Adipocyte (in vitro differentiated cells): ENCODE results near the gene RAB32.
A peak's percentile ranks its signal among the peaks of the same experiment; 100 is the strongest.

ENCODE experiments used
- DNase-seq: peaks from one replicate; pipeline ENCODE4 v3.0.0-alpha.2; 2015; ENCODE audit warnings: low read depth
- H3K27me3 ChIP-seq: replicated peaks from 2 replicates; pipeline ENCODE4 v1.7.0; 2013; ENCODE audit warnings: mild to moderate bottlenecking, low read length, moderate library complexity; ENCODE audit not compliant: control insufficient read depth, insufficient read depth
- H3K36me3 ChIP-seq: 2 replicates; pipeline ENCODE4 v1.7.0; 2013; ENCODE audit warnings: low read length, mild to moderate bottlenecking, moderate library complexity; ENCODE audit not compliant: control insufficient read depth, insufficient read depth, severe bottlenecking
- H3K4me1 ChIP-seq: 2 replicates; pipeline ENCODE4 v1.7.0; 2013; ENCODE audit warnings: mild to moderate bottlenecking, low read length, moderate library complexity; ENCODE audit not compliant: control insufficient read depth, insufficient read depth
- H3K4me3 ChIP-seq: 2 replicates; pipeline ENCODE4 v1.7.0; 2013; ENCODE audit warnings: mild to moderate bottlenecking, low read length, moderate library complexity
- H3K9ac ChIP-seq: 2 replicates; pipeline ENCODE4 v1.7.0; 2013; ENCODE audit warnings: mild to moderate bottlenecking, low read length, moderate library complexity
- H3K9me3 ChIP-seq: 2 replicates; pipeline ENCODE4 v1.7.0; 2013; ENCODE audit warnings: mild to moderate bottlenecking, low read length, moderate library complexity; ENCODE audit not compliant: control insufficient read depth

RAB32 gene

DNA sequence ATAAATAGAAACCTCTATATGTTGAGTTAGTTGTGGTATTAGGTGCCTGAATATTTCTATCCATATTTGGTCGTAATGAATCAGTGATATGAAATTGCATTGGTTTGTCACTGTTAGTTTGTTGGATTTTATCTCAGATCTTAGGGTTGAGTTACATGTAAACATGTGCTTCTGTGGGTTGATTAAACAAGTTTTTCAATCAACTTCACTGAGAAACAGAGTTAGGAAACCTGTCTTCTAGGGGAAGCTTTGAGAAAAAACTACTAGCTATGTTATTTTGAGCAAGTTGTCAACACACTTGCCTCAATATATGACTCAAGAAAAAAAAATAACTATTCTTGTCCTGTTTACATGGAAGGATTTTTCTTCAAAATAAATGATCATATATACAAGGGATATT lies 40.3 kb downstream of the RAB32 start:
- Histone ChIP-seq H3K9ac (no peak overlapping the region), H3K9me3 (no peaks in the 10 kb centered on the region), H3K4me1 (no peaks in the 10 kb centered on the region), H3K27me3 (no peaks in the 10 kb centered on the region), H3K36me3 (no peaks in the 10 kb centered on the region), H3K4me3 (no peak overlapping the region)
- no peak for DNase-seq

DNA sequence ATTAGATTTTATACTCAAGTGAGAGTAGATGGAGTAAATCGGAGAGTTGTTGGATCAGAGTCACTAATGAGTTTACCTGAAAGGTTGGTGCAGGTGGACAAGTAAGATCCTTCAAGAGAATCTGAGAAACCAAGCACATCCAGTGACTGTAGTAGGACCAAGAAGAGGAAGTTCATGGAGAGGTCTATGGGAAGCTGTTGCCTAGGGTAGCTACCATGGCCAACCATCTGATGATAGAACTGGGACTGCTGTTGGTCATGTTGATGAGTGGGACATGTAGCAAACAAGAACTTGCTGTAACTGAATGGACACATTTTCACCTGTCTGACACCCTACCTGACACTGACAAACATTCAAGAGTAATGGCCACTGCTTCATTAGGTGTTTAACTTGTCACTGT lies 43.8 kb downstream of the RAB32 start:
- Histone ChIP-seq H3K9ac (no peak overlapping the region), H3K36me3 (no peaks in the 10 kb centered on the region), H3K27me3 (no peaks in the 10 kb centered on the region), H3K4me1 (no peaks in the 10 kb centered on the region), H3K9me3 (no peaks in the 10 kb centered on the region), H3K4me3 (no peak overlapping the region)
- no peak for DNase-seq

DNA sequence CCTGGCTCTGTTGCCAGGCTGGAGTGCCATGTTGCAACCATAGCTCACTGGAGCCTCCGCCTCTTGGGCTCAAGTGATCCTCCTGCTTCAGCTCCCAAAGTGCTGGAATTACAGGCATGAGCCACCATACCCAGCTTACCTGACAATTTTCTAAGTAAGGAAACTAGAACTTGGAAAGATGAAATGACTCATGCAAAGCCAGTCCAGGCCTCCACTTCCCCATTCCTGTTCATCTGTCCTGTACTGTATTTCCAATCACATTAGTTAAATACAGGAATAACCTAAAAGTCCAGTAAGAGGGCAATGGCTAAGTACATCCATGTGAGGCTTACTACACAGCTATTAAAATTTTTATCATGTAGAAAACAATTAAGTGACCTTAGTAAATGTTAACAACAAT lies 46.9 kb downstream of the RAB32 start:
- DNase-seq = no peak
- Histone ChIP-seq H3K27me3 (no peaks in the 10 kb centered on the region), H3K36me3 (no peaks in the 10 kb centered on the region)

DNA sequence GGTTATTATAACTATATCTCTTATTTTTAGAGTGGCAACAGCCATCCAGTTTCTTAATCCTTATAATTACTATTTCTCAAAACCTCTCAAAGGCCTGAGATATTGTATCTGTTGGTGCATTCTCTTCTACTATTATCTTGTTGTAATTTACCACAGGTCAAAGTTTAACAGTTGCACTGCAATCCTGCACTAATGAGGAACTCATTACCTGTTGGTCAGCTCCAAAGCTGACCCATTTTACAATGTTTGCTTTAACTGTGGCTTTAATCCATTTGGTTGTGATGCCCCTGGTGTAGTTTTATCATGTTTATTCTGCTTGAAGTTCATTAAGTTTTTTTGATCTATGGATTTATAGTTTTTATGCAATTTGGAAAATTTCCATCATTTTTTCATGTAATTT lies 48.8 kb downstream of the RAB32 start:
- no peak overlapping the region for H3K4me3 ChIP-seq
- no peaks in the 10 kb centered on the region for H3K4me1 ChIP-seq
- H3K27me3 ChIP-seq = no peaks in the 10 kb centered on the region
- no peaks in the 10 kb centered on the region for H3K9me3 ChIP-seq
- no peaks in the 10 kb centered on the region for H3K36me3 ChIP-seq
- DNase-seq = no peak
- H3K9ac ChIP-seq = no peak overlapping the region

More for the DNA sequence above, 46.9 kb downstream of the RAB32 start:
- Histone ChIP-seq H3K4me3 (no peak overlapping the region), H3K4me1 (no peaks in the 10 kb centered on the region), H3K9me3 (no peaks in the 10 kb centered on the region), H3K9ac (no peak overlapping the region)

DNA sequence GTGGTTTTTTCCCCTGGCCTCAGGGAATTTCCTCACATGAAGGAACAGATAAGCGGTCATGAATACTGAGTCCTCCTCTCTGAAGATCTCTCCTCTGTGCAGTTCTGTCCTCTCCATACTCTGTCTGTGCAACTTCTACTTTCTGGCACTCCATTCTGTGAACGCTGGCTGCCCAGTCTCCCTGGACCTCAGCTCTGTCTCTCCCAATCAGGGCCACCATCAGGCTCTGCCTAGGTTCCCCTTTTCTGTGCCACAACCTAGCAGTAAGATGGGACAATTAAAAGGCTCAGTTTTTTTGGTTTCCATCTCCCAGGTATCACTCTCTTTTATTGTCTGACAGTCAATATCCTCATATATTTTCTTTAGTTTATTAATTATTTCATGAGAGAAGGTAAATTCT lies 50.4 kb downstream of the RAB32 start:
- Histone ChIP-seq H3K36me3 (no peaks in the 10 kb centered on the region), H3K9ac (no peak overlapping the region), H3K27me3 (no peaks in the 10 kb centered on the region), H3K4me3 (no peak overlapping the region), H3K9me3 (no peaks in the 10 kb centered on the region), H3K4me1 (no peaks in the 10 kb centered on the region)
- no peak for DNase-seq

DNA sequence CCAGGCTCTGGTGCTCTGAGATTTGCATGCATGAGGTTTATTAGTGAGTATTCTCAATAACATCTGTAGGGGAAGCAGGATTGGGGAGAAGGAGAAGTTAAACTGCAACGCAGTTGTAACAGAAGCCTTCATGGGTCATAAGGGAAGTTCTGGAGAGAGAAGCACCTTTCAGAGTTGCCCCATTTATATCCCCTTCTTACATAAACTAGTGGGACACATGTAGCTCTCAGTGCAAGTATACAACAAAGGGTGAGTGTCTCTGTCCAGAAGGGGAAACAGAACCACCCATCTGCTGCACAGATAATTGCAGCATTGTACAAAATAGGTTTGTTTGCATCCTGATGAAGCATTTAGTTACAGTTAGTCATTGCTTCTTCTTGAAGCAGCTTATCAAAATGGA lies 50.9 kb downstream of the RAB32 start:
- Histone ChIP-seq H3K4me3 (no peak overlapping the region), H3K36me3 (no peaks in the 10 kb centered on the region), H3K4me1 (no peaks in the 10 kb centered on the region), H3K9me3 (no peaks in the 10 kb centered on the region), H3K9ac (no peak overlapping the region), H3K27me3 (no peaks in the 10 kb centered on the region)
- DNase-seq = no peak

DNA sequence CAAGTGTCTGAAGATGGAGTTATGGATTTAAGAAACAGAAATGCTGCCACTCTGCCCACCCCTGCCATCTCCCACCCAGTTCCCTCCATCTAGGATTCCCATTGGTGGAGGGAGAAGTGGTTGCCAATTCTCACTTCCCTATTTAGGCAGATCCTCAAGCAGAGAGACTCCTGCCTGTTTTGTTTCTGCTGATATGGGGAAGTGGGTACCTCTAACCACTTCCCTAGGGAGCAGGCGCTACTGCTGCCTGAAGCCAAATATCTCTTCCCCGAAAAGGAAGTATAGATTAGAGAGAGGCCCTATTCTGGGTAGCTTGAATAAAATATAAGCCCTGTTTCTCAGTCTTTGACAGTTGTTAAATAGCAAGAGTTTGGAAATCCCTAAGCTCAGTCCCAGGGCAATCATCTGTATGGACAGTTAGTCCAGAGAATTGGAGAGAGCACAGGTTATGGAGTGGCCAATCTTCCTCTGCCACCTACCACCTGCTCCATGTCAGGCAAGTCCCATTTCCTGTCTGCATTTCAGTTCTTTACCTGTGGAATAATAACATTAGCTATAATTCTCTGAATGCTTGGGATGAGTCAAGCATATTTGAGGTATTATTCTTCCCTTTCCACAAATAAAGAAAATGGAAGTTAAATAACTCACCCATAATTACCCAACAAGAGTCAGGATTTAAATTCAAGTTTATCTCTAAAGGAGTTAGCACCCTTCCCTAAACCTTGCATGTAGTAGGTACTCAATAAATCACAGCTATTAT lies 52.5 kb downstream of the RAB32 start:
- no peaks in the 10 kb centered on the region for H3K4me1 ChIP-seq
- no peaks in the 10 kb centered on the region for H3K36me3 ChIP-seq
- no peak overlapping the region for H3K4me3 ChIP-seq
- H3K9ac ChIP-seq = no peak overlapping the region
- no peaks in the 10 kb centered on the region for H3K27me3 ChIP-seq
- H3K9me3 ChIP-seq = no peaks in the 10 kb centered on the region
- DNase-seq = no peak

DNA sequence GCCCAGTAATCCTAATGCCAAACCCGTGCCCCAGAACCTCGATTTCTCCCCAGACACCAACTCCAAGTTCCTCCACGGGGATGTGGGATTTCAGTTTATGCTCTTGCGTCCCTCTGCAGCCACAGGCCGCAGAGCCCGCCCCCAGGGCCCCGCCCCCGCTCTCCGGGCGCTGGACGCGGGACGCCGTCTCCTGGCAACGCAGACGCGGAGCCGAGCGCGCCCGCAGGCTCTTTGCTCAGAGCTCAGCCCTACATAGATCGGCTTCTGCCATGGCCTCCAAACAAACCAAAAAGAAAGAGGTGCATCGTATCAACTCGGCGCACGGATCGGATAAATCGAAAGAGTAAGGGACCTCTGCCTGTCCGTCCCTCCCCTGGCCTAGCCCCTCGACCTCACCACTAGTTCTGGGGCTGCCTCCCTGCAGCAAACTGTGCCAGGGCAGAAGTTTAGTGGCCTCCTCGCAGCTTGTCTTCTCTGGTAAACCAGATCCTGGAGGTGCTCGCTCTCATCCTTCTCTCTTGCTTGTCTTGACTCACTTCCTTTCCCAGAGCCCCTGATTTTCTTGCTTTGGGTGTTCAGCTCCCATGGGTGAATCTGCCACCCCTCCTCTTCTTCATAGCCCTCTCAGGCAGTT lies 55.3 kb downstream of the RAB32 start, which contains the start of gene ADGB:
Gene ADGB (plus strand): TSS at position 201 of the 634 bp plus-strand sequence. CDS start 69 bp downstream, at position 270.
- Histone ChIP-seq H3K27me3 (no peaks in the 10 kb centered on the region), H3K9me3 (no peaks in the 10 kb centered on the region), H3K36me3 (no peaks in the 10 kb centered on the region), H3K9ac (peak within 1 kb of the TSS; percentile 75), H3K4me1 (no peaks in the 10 kb centered on the region), H3K4me3 (peak within 1 kb of the TSS; percentile 84)
- peak; percentile 77 for DNase-seq

DNA sequence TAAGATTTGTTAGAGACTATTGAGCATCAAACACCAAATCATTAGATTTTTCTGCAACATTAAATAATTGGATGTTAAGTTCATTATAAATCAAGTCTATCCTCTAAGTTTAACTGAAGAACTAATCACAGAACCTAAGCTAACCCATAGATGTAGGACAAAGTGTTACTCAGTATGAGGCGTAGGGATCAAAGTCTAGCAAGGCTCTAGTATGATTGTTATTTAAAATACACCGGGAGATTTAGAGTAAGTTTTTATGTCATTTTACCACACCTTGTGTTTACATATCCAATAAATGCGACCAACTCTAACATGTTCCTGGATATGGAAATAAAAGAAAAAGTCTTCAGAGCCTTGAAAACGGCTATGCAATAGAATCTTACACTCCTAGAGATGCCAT lies 57.7 kb downstream of the RAB32 start:
- Histone ChIP-seq H3K4me1 (no peaks in the 10 kb centered on the region), H3K4me3 (no peak overlapping the region), H3K36me3 (no peaks in the 10 kb centered on the region), H3K9me3 (no peaks in the 10 kb centered on the region), H3K9ac (no peak overlapping the region), H3K27me3 (no peaks in the 10 kb centered on the region)
- DNase-seq = no peak

DNA sequence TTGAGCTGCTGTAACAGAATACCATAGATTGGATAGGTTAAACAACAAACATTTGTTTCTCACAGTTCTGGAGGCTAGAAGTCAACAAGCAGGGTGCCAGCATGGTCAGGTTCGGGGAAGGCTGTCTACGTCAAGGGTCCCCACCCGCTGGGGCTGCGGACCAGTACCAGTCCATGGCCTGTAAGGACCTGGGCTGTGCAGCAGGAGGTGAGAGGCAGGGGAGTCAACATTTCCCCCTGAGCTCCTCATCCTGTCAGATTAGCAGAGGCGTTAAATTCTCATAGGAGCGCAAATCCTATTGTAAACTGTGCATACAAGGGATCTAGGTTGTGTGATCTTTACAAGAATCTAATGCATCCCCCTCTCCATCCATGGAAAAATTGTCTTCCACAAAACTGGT lies 58.9 kb downstream of the RAB32 start:
- Histone ChIP-seq H3K4me3 (no peak overlapping the region), H3K27me3 (no peaks in the 10 kb centered on the region), H3K4me1 (no peaks in the 10 kb centered on the region), H3K36me3 (no peaks in the 10 kb centered on the region), H3K9me3 (no peaks in the 10 kb centered on the region), H3K9ac (no peak overlapping the region)
- DNase-seq = no peak
